ENCODE results near the gene BRAT1.

Gene BRAT1

GRCh38 chr7:2555121-2556052, at the start of gene BRAT1:
Gene BRAT1 (minus strand): TSS chr7:2555524. CDS start chr7:2554431, 1,093 bp downstream.
- Mint-ChIP-seq H3K27me3 (no peaks in the 10 kb centered on the region), H3K36me3 (ENCODE audit: low read depth) (peaks cover 18% of the 10 kb centered on the region), H3K27ac (peak within 1 kb of the TSS; percentile 87), H3K4me3 (peak within 1 kb of the TSS; percentile 88), H3K9me3 (no peaks in the 10 kb centered on the region), H3K4me1 (ENCODE audit: low read depth) (peaks cover 47% of the 10 kb centered on the region)

- H3K4me1 Mint-ChIP-seq (ENCODE audit: low read depth), result peaks cover 10% of the 10 kb centered on the region
- no peaks in the 10 kb centered on the region for H3K9me3 Mint-ChIP-seq
- H3K4me3 Mint-ChIP-seq, result no peak overlapping the region
- H3K36me3 Mint-ChIP-seq (ENCODE audit: low read depth), result peaks cover 4% of the 10 kb centered on the region
- no peak overlapping the region for H3K27ac Mint-ChIP-seq
- no peaks in the 10 kb centered on the region for H3K27me3 Mint-ChIP-seq
Measured at GRCh38 chr7:2604608-2605174, 49.4 kb upstream of the BRAT1 start.

DNA sequence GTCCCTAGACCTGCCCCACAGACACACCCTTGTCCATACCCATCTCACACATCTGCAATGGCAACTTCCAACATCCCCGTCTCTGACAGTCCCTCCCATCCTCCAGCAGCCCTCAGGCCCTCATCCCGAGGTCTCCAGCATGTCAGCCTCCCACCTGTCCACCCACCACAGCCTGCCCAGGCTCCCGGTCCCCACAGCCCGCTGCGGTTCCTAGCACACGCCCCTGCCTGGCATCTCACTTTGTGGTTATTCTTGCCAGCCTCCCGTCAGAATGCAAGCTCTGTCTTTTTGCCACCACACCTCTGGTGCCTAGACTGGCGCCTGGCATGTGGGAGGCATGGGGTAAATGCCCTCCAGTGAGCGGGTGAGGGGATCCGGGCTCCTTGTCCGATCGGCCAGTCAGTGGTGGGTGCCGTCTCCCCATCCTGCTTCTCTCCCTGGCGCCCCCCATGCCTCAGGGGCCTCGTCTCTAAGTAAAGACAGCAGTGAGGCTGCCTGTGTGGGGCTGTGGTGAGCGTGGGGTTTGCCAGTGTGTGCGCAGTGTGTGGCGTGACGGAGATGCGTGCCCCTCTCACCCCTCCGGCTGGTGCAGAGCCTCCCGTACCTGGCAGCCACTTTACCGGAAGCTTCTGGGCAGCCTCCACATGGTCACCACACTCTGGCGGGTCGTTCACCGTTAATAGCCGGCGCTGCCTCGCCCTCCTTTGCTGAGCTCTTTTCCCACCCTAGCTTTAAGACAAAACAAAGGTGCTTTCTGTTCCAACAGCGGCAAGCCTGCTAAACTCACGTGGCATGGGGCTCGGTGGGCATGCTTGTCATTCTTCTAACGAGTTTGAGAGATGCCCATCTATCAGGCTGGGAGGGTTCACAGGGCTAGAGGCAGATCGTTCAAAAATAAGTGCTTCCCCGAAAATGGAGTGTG, 48.0 kb upstream of the BRAT1 start:
- H3K27me3 Mint-ChIP-seq, result no peaks in the 10 kb centered on the region
- H3K4me1 Mint-ChIP-seq (ENCODE audit: low read depth), result peaks cover 4% of the 10 kb centered on the region
- peaks cover 4% of the 10 kb centered on the region for H3K36me3 Mint-ChIP-seq (ENCODE audit: low read depth)
- no peaks in the 10 kb centered on the region for H3K9me3 Mint-ChIP-seq
- H3K4me3 Mint-ChIP-seq, result no peak overlapping the region
- H3K27ac Mint-ChIP-seq, result no peak overlapping the region

- no peaks in the 10 kb centered on the region for H3K9me3 Mint-ChIP-seq
- H3K36me3 Mint-ChIP-seq (ENCODE audit: low read depth), result peaks cover 4% of the 10 kb centered on the region
- no peak overlapping the region for H3K4me3 Mint-ChIP-seq
- H3K27me3 Mint-ChIP-seq, result no peaks in the 10 kb centered on the region
- H3K4me1 Mint-ChIP-seq (ENCODE audit: low read depth), result peaks cover under 1% of the 10 kb centered on the region
- H3K27ac Mint-ChIP-seq, result no peak overlapping the region
Measured at GRCh38 chr7:2602406-2603043, 47.2 kb upstream of the BRAT1 start.

GRCh38 chr7:2601907-2602306, 46.6 kb upstream of the BRAT1 start:
- Mint-ChIP-seq H3K27me3 (no peaks in the 10 kb centered on the region), H3K4me3 (no peak overlapping the region), H3K9me3 (no peaks in the 10 kb centered on the region), H3K27ac (no peak overlapping the region), H3K4me1 (ENCODE audit: low read depth) (no peaks in the 10 kb centered on the region), H3K36me3 (ENCODE audit: low read depth) (peaks cover 4% of the 10 kb centered on the region)

GRCh38 chr7:2601065-2601464, 45.7 kb upstream of the BRAT1 start:
- Mint-ChIP-seq H3K27ac (no peak overlapping the region), H3K9me3 (no peaks in the 10 kb centered on the region), H3K4me1 (ENCODE audit: low read depth) (no peaks in the 10 kb centered on the region), H3K36me3 (ENCODE audit: low read depth) (peaks cover 4% of the 10 kb centered on the region), H3K27me3 (no peaks in the 10 kb centered on the region), H3K4me3 (no peak overlapping the region)

GRCh38 chr7:2598154-2598823, 43.0 kb upstream of the BRAT1 start:
- H3K27me3 Mint-ChIP-seq, result no peaks in the 10 kb centered on the region
- H3K27ac Mint-ChIP-seq, result no peak overlapping the region
- no peaks in the 10 kb centered on the region for H3K4me1 Mint-ChIP-seq (ENCODE audit: low read depth)
- H3K9me3 Mint-ChIP-seq, result no peaks in the 10 kb centered on the region
- no peak overlapping the region for H3K4me3 Mint-ChIP-seq
- H3K36me3 Mint-ChIP-seq (ENCODE audit: low read depth), result peaks cover 4% of the 10 kb centered on the region

- Mint-ChIP-seq H3K36me3 (ENCODE audit: low read depth) (peaks cover 8% of the 10 kb centered on the region), H3K4me1 (ENCODE audit: low read depth) (no peaks in the 10 kb centered on the region), H3K9me3 (no peaks in the 10 kb centered on the region), H3K27ac (no peak overlapping the region), H3K27me3 (no peaks in the 10 kb centered on the region), H3K4me3 (no peak overlapping the region)
Measured at GRCh38 chr7:2597273-2597640, 41.9 kb upstream of the BRAT1 start.

DNA sequence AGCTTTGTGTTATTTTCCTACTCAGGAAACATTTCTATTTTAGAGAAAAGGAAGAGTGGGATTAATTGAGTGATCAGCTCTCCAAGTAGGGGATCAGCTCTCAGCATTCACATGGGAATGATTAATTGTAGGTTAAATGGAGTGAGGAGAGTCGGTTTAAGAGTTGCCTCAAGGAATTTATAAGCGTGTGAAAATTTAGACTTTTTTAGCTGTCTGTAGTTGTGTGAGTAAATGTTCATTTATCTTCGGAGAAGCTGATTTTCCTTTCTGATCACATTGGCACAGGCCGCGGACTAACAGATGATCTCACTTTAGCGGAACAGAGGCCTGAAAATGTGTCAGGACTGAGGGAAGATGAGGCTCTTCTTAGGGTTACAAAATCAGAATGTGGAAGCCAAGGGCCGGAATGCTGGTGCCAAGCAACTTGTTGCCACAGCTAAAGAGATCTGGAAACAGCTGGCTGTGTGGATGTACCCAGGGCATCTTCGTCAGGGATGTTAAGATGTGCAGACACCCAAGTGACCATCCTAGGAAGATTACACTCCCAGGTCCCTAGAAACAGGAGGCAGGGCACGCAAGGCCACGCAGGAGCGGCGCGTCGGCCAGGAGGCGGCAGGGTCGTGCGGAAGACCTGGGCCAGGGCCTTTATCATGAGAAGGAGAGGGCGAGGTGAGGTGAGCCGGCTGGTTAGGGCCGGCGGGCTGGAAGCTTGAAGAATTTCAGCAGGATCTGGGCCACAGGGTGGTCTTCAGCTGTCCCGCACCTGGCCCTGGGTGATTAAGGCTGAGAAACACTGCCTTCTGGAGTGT, 41.3 kb upstream of the BRAT1 start:
- H3K36me3 Mint-ChIP-seq (ENCODE audit: low read depth), result peaks cover 8% of the 10 kb centered on the region
- no peaks in the 10 kb centered on the region for H3K9me3 Mint-ChIP-seq
- no peak overlapping the region for H3K27ac Mint-ChIP-seq
- no peaks in the 10 kb centered on the region for H3K27me3 Mint-ChIP-seq
- no peaks in the 10 kb centered on the region for H3K4me1 Mint-ChIP-seq (ENCODE audit: low read depth)
- no peak overlapping the region for H3K4me3 Mint-ChIP-seq

DNA sequence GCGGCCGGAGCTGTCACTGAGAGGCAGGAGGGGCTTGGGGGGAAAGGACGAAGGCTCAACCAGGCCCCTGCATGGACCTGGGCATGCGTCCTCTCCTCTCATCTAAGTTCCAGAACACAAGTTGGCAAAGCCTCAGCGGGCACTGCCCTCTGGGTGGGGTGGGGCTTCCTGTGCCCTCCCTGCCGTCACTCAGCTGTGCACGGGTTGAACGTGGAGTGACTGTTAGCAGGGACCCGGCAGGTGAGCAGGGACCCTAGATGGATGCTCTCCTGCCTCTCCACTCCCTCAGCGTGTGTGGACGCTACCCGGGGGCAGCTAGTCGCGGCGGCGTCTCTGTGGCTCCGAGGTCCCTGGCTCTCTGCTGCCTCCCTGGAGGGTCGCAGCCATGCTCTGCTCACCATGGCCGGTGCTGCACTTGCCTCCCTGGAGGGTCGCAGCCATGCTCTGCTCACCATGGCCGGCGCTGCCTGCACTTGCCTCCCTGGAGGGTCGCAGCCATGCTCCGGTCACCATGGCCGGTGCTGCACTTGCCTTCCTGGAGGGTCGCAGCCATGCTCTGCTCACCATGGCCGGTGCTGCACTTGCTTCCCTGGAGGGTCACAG, 40.0 kb upstream of the BRAT1 start:
- H3K27me3 Mint-ChIP-seq, result no peaks in the 10 kb centered on the region
- H3K4me1 Mint-ChIP-seq (ENCODE audit: low read depth), result no peaks in the 10 kb centered on the region
- no peak overlapping the region for H3K4me3 Mint-ChIP-seq
- peaks cover 7% of the 10 kb centered on the region for H3K36me3 Mint-ChIP-seq (ENCODE audit: low read depth)
- no peaks in the 10 kb centered on the region for H3K9me3 Mint-ChIP-seq
- no peak overlapping the region for H3K27ac Mint-ChIP-seq

DNA sequence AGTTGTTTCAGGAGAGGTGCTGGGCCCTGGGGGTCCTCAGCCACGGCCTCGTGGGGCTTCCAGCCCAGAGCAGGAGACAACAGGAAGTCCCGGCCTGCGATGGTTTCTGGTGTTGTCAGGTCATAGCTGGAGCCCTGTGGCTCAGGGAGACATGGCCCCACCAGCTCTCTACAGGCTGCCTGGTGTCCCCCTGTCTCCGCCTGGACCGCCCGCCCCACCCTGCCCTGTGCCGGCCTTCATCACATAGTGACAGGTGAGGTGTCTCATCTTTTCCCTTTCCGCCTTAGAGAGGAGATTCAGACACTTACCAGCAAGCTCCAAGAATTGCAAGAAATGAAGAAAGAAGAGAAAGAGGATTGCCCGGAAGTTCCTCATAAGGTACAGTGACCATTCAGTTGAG, 39.3 kb upstream of the BRAT1 start:
- Mint-ChIP-seq H3K9me3 (no peaks in the 10 kb centered on the region), H3K4me3 (no peak overlapping the region), H3K27ac (no peak overlapping the region), H3K27me3 (no peaks in the 10 kb centered on the region), H3K36me3 (ENCODE audit: low read depth) (peaks cover 6% of the 10 kb centered on the region), H3K4me1 (ENCODE audit: low read depth) (no peaks in the 10 kb centered on the region)

DNA sequence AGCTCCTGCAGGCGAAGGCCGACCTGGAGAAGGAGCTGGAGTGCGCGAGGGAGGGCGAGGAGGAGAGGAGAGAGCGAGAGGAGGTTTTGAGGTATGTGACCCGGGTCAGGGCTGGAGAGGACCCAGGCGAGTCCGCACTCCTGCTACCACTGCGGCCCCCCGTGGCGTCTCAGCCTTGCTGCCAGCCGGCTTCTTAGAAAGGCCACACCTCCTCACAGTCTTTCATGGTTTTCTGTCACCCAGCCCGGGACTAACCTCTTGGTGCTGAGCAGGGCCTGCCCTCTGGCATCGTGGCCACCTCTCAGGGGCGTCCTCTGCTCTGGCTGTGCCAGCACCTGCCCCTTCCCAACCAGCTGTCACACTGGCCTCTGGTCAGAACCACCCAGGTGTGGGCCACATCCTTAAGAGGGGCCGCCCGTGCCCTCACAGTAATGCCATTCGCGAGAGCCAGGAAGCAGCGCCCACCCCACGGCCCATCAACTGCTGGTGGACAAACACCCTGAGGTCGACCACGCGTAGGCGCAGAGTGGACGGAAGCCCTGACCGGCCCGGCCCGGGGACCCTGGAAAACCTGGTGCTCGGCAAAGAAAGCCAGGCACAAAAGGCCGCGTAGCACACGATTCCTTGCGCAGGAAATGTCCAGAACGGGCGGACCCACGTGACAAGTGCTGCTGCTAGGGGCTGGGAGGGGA, 37.9 kb upstream of the BRAT1 start:
- Mint-ChIP-seq H3K36me3 (ENCODE audit: low read depth) (peaks cover 6% of the 10 kb centered on the region), H3K27ac (no peak overlapping the region), H3K4me1 (ENCODE audit: low read depth) (no peaks in the 10 kb centered on the region), H3K9me3 (no peaks in the 10 kb centered on the region), H3K4me3 (no peak overlapping the region), H3K27me3 (no peaks in the 10 kb centered on the region)

DNA sequence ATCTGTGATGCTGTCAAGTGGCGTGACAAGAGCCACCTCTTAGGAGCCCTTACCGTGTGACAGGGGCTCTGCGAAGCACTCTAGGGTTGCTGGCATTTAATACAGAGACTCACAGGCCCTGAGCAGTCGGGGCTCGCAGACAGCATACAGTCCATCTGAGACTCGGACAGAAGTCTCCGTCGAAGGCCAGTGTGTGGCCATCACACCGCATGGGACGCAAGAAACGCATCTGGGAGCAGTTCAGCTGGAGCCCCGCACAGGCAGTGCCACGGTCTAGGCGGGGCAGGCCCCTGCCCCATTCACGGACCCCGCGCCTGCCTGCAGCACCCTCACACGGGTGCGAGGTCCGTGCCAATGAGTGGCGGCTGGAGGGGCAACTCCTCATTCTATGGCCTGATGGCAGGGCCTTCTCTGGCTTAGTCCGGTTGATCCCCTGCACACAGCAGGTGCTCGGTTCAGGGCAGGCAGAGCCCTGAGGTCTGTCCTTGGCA, 37.1 kb upstream of the BRAT1 start:
- Mint-ChIP-seq H3K27me3 (no peaks in the 10 kb centered on the region), H3K9me3 (no peaks in the 10 kb centered on the region)

More for the DNA sequence above, 37.1 kb upstream of the BRAT1 start:
- H3K4me1 Mint-ChIP-seq (ENCODE audit: low read depth), result no peaks in the 10 kb centered on the region
- no peak overlapping the region for H3K4me3 Mint-ChIP-seq
- H3K36me3 Mint-ChIP-seq (ENCODE audit: low read depth), result peaks cover 6% of the 10 kb centered on the region
- no peak overlapping the region for H3K27ac Mint-ChIP-seq

All from stimulated activated naive CD8-positive, alpha-beta T cell treated with anti-CD3 and anti-CD28 coated beads, Interleukin-15, Interleukin-2, amounts not matched to agents 100 ng/mL and 50 ng/mL, for 24 hours (primary cell).